Activated T-cell treated with anti-CD3 and anti-CD28 coated beads, Interleukin-2, amount 50 U/mL, for 24 hours (primary cell): ENCODE measurements around the gene EFCAB12.
"Not testable (repeated sequence)": the region's sequence is repeated elsewhere in the genome, so short reads cannot be mapped to it uniquely, and the experiment has no call there.

ENCODE experiments used
- DNase-seq: peaks from one replicate; pipeline ENCODE4 v3.0.0-alpha.2; 2020
- H3K27ac Mint-ChIP-seq: 2 replicates; pipeline ENCODE4 v1.8.0; 2020; ENCODE audit warnings: mild to moderate bottlenecking, mixed read lengths
- H3K27me3 Mint-ChIP-seq: 2 replicates; pipeline ENCODE4 v1.8.0; 2020; ENCODE audit warnings: mixed read lengths
- H3K36me3 Mint-ChIP-seq: 2 replicates; pipeline ENCODE4 v1.8.0; 2020; ENCODE audit warnings: low read depth, mixed read lengths
- H3K4me1 Mint-ChIP-seq: 2 replicates; pipeline ENCODE4 v1.8.0; 2020; ENCODE audit warnings: low read depth, mixed read lengths
- H3K4me3 Mint-ChIP-seq: 2 replicates; pipeline ENCODE4 v1.8.0; 2020; ENCODE audit warnings: mild to moderate bottlenecking, moderate library complexity, mixed read lengths
- H3K9me3 Mint-ChIP-seq: 2 replicates; pipeline ENCODE4 v1.8.0; 2020; ENCODE audit warnings: mixed read lengths

Gene EFCAB12

GRCh38 chr3:129402210-129402609 lies 26.2 kb downstream of the EFCAB12 start:
- Mint-ChIP-seq H3K36me3 (peaks cover 21% of the 10 kb centered on the region), H3K4me1 (peaks cover 21% of the 10 kb centered on the region), H3K4me3 (no peak overlapping the region), H3K9me3 (no peaks in the 10 kb centered on the region), H3K27ac (no peak overlapping the region), H3K27me3 (no peaks in the 10 kb centered on the region)
- DNase-seq = no peak

- peak overlapping the region; percentile 99 for H3K4me3 Mint-ChIP-seq
- no peaks in the 10 kb centered on the region for H3K9me3 Mint-ChIP-seq
- H3K4me1 Mint-ChIP-seq = peaks cover 35% of the 10 kb centered on the region
- H3K27me3 Mint-ChIP-seq = no peaks in the 10 kb centered on the region
- peaks cover 44% of the 10 kb centered on the region for H3K36me3 Mint-ChIP-seq
- DNase-seq = no peak
- peak overlapping the region; percentile 98 for H3K27ac Mint-ChIP-seq
Observed at GRCh38 chr3:129399895-129400357, 28.5 kb downstream of the EFCAB12 start.

GRCh38 chr3:129399145-129399894 lies 29.1 kb downstream of the EFCAB12 start:
- Mint-ChIP-seq H3K4me1 (peaks cover 35% of the 10 kb centered on the region), H3K27ac (peak overlapping the region; percentile 98), H3K27me3 (no peaks in the 10 kb centered on the region), H3K36me3 (peaks cover 50% of the 10 kb centered on the region), H3K4me3 (peak overlapping the region; percentile 99), H3K9me3 (no peaks in the 10 kb centered on the region)
- peak; percentile 75 for DNase-seq

GRCh38 chr3:129398803-129399144 lies 29.7 kb downstream of the EFCAB12 start:
- Mint-ChIP-seq H3K27me3 (no peaks in the 10 kb centered on the region), H3K4me3 (peak overlapping the region; percentile 99), H3K36me3 (peaks cover 54% of the 10 kb centered on the region), H3K9me3 (no peaks in the 10 kb centered on the region), H3K4me1 (peaks cover 35% of the 10 kb centered on the region), H3K27ac (peak overlapping the region; percentile 98)
- DNase-seq = no peak

- H3K4me3 Mint-ChIP-seq, H3K9me3 Mint-ChIP-seq, H3K27me3 Mint-ChIP-seq, DNase-seq: not testable (repeated sequence)
- H3K36me3 Mint-ChIP-seq = peaks cover 91% of the 10 kb centered on the region
- peaks cover 28% of the 10 kb centered on the region for H3K4me1 Mint-ChIP-seq
- peak overlapping the region; percentile 52 for H3K27ac Mint-ChIP-seq
Observed at GRCh38 chr3:129393760-129394564, 34.5 kb downstream of the EFCAB12 start.

- H3K27ac Mint-ChIP-seq = peak overlapping the region; percentile 52
Observed at GRCh38 chr3:129393271-129393670, 35.2 kb downstream of the EFCAB12 start.

GRCh38 chr3:129392106-129392887 lies 36.1 kb downstream of the EFCAB12 start:
- not testable (repeated sequence) for H3K27me3 Mint-ChIP-seq, H3K9me3 Mint-ChIP-seq, DNase-seq, H3K27ac Mint-ChIP-seq, H3K4me3 Mint-ChIP-seq
- peaks cover 93% of the 10 kb centered on the region for H3K36me3 Mint-ChIP-seq
- H3K4me1 Mint-ChIP-seq = peaks cover 15% of the 10 kb centered on the region

More at GRCh38 chr3:129393271-129393670, 35.2 kb downstream of the EFCAB12 start:
- no peak for DNase-seq
- H3K9me3 Mint-ChIP-seq = no peaks in the 10 kb centered on the region
- peaks cover 91% of the 10 kb centered on the region for H3K36me3 Mint-ChIP-seq
- H3K4me3 Mint-ChIP-seq = no peak overlapping the region
- H3K4me1 Mint-ChIP-seq = peaks cover 23% of the 10 kb centered on the region
- no peaks in the 10 kb centered on the region for H3K27me3 Mint-ChIP-seq

- not testable (repeated sequence) for H3K27me3 Mint-ChIP-seq, H3K4me3 Mint-ChIP-seq, H3K4me1 Mint-ChIP-seq, DNase-seq, H3K9me3 Mint-ChIP-seq, H3K27ac Mint-ChIP-seq
- H3K36me3 Mint-ChIP-seq = peaks cover 93% of the 10 kb centered on the region
Observed at GRCh38 chr3:129391583-129391982, 36.9 kb downstream of the EFCAB12 start.

- no peaks in the 10 kb centered on the region for H3K27me3 Mint-ChIP-seq
- no peaks in the 10 kb centered on the region for H3K4me1 Mint-ChIP-seq
- peak overlapping the region; percentile 52 for H3K27ac Mint-ChIP-seq
- DNase-seq = no peak
- H3K4me3 Mint-ChIP-seq = no peak overlapping the region
- H3K36me3 Mint-ChIP-seq = peaks cover 80% of the 10 kb centered on the region
- no peaks in the 10 kb centered on the region for H3K9me3 Mint-ChIP-seq
Observed at GRCh38 chr3:129389572-129389937, 38.9 kb downstream of the EFCAB12 start.

- H3K36me3 Mint-ChIP-seq = peaks cover 74% of the 10 kb centered on the region
- not testable (repeated sequence) for DNase-seq, H3K4me3 Mint-ChIP-seq
Observed at GRCh38 chr3:129388791-129389571, 39.5 kb downstream of the EFCAB12 start.

GRCh38 chr3:129387487-129387886 lies 40.9 kb downstream of the EFCAB12 start:
- no peak overlapping the region for H3K27ac Mint-ChIP-seq
- no peaks in the 10 kb centered on the region for H3K9me3 Mint-ChIP-seq
- no peak overlapping the region for H3K4me3 Mint-ChIP-seq
- H3K4me1 Mint-ChIP-seq = no peaks in the 10 kb centered on the region
- peaks cover 64% of the 10 kb centered on the region for H3K36me3 Mint-ChIP-seq
- DNase-seq = no peak
- H3K27me3 Mint-ChIP-seq = no peaks in the 10 kb centered on the region

More at GRCh38 chr3:129388791-129389571, 39.5 kb downstream of the EFCAB12 start:
- not testable (repeated sequence) for H3K9me3 Mint-ChIP-seq, H3K4me1 Mint-ChIP-seq, H3K27me3 Mint-ChIP-seq
- peak overlapping the region; percentile 52 for H3K27ac Mint-ChIP-seq

- DNase-seq = no peak
- Mint-ChIP-seq H3K4me3 (no peak overlapping the region), H3K27ac (no peak overlapping the region), H3K4me1 (no peaks in the 10 kb centered on the region), H3K27me3 (no peaks in the 10 kb centered on the region), H3K36me3 (peaks cover 64% of the 10 kb centered on the region), H3K9me3 (no peaks in the 10 kb centered on the region)
Observed at GRCh38 chr3:129386984-129387383, 41.5 kb downstream of the EFCAB12 start.

- H3K4me3 Mint-ChIP-seq, H3K9me3 Mint-ChIP-seq, DNase-seq, H3K27ac Mint-ChIP-seq, H3K4me1 Mint-ChIP-seq, H3K27me3 Mint-ChIP-seq: not testable (repeated sequence)
- H3K36me3 Mint-ChIP-seq = peaks cover 53% of the 10 kb centered on the region
Observed at GRCh38 chr3:129385507-129385906, 42.9 kb downstream of the EFCAB12 start.
